ENCODE results near the gene LY6G6F. TPM values are rescaled to one million over a fixed set of nuclear protein-coding genes. Genes with fewer than 3 reads are reported as not detected.

Gene LY6G6F
- total and polyA plus RNA-seq, 2 of the 13 experiments (the other 11 are each of a cell fraction or from before 2014, with no cell fraction given) = not detected

DNA sequence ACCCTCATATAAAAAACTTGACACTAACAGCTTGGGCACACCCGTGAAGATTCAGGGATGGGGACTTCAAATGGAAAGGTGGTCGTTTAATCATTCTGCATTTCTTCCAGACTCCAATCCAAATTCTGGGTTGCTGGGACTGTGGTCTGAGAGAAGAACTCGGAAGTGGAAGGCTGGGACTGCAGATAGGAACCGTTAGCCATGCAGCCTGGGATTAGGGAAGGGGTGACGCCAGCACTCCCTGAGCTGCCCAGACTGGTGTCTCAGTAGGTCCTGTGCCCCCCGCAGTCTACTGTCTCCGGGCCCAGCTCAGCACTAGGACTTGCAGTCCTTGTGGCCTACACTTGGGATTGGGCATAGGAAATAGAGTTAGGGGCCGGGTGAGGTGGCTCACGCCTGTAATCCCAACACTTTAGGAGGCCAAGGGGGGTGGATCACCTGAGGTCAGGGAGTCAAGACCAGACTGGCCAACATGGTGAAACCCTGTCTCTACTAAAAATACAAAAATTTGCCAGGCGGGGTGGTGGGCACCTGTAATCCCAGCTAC lies 30.2 kb downstream of the LY6G6F start (continued):
- TF ChIP-seq, protein P1, sequence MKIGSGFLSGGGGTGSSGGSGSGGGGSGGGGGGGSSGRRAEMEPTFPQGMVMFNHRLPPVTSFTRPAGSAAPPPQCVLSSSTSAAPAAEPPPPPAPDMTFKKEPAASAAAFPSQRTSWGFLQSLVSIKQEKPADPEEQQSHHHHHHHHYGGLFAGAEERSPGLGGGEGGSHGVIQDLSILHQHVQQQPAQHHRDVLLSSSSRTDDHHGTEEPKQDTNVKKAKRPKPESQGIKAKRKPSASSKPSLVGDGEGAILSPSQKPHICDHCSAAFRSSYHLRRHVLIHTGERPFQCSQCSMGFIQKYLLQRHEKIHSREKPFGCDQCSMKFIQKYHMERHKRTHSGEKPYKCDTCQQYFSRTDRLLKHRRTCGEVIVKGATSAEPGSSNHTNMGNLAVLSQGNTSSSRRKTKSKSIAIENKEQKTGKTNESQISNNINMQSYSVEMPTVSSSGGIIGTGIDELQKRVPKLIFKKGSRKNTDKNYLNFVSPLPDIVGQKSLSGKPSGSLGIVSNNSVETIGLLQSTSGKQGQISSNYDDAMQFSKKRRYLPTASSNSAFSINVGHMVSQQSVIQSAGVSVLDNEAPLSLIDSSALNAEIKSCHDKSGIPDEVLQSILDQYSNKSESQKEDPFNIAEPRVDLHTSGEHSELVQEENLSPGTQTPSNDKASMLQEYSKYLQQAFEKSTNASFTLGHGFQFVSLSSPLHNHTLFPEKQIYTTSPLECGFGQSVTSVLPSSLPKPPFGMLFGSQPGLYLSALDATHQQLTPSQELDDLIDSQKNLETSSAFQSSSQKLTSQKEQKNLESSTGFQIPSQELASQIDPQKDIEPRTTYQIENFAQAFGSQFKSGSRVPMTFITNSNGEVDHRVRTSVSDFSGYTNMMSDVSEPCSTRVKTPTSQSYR (CRISPR knock-in tag; IDR thresholded peaks at IDR 0.05; ENCODE audit: borderline replicate concordance) = no peak
- TF ChIP-seq CHD2 (IDR thresholded peaks at IDR 0.05; ENCODE audit: low read depth, low read length) (0 out of 2 replicates have a peak, but pooled peaks have one; percentile 22), RXRA (CRISPR knock-in tag; IDR thresholded peaks at IDR 0.05) (no peak; the same call in 1 of the 2 replicates), WIZ (CRISPR knock-in tag; IDR thresholded peaks at IDR 0.05) (no peak), ZNF468 (CRISPR knock-in tag; IDR thresholded peaks at IDR 0.05) (no peak), BHLHE40 (IDR thresholded peaks at IDR 0.05; ENCODE audit: low read length) (no peak), ZBTB38 (CRISPR knock-in tag; IDR thresholded peaks at IDR 0.05) (no peak), GLI4 (CRISPR knock-in tag; IDR thresholded peaks at IDR 0.05; ENCODE audit: borderline replicate concordance) (0 out of 2 replicates have a peak, but pooled peaks have one; percentile 22), ZNF253 (CRISPR knock-in tag; IDR thresholded peaks at IDR 0.05; ENCODE audit: borderline replicate concordance) (no peak), ZNF782 (CRISPR knock-in tag; IDR thresholded peaks at IDR 0.05; ENCODE audit: borderline replicate concordance) (no peak), ZFAT (CRISPR knock-in tag; conservative IDR thresholded peaks at IDR 0.05) (no peak), HNRNPUL1 (IDR thresholded peaks at IDR 0.05; ENCODE audit: low read depth, low read length) (no peak), SP5 (CRISPR knock-in tag; IDR thresholded peaks at IDR 0.05; ENCODE audit: borderline replicate concordance, low read depth) (no peak), RFX5 (IDR thresholded peaks at IDR 0.05; ENCODE audit: low read depth, low read length) (no peak)
- TF ChIP-seq, protein P2, sequence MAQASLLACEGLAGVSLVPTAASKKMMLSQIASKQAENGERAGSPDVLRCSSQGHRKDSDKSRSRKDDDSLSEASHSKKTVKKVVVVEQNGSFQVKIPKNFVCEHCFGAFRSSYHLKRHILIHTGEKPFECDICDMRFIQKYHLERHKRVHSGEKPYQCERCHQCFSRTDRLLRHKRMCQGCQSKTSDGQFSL (CRISPR knock-in tag; IDR thresholded peaks at IDR 0.05) = peak; percentile 42; the same call in 1 of the 2 replicates
- TF ChIP-seq, protein P3, sequence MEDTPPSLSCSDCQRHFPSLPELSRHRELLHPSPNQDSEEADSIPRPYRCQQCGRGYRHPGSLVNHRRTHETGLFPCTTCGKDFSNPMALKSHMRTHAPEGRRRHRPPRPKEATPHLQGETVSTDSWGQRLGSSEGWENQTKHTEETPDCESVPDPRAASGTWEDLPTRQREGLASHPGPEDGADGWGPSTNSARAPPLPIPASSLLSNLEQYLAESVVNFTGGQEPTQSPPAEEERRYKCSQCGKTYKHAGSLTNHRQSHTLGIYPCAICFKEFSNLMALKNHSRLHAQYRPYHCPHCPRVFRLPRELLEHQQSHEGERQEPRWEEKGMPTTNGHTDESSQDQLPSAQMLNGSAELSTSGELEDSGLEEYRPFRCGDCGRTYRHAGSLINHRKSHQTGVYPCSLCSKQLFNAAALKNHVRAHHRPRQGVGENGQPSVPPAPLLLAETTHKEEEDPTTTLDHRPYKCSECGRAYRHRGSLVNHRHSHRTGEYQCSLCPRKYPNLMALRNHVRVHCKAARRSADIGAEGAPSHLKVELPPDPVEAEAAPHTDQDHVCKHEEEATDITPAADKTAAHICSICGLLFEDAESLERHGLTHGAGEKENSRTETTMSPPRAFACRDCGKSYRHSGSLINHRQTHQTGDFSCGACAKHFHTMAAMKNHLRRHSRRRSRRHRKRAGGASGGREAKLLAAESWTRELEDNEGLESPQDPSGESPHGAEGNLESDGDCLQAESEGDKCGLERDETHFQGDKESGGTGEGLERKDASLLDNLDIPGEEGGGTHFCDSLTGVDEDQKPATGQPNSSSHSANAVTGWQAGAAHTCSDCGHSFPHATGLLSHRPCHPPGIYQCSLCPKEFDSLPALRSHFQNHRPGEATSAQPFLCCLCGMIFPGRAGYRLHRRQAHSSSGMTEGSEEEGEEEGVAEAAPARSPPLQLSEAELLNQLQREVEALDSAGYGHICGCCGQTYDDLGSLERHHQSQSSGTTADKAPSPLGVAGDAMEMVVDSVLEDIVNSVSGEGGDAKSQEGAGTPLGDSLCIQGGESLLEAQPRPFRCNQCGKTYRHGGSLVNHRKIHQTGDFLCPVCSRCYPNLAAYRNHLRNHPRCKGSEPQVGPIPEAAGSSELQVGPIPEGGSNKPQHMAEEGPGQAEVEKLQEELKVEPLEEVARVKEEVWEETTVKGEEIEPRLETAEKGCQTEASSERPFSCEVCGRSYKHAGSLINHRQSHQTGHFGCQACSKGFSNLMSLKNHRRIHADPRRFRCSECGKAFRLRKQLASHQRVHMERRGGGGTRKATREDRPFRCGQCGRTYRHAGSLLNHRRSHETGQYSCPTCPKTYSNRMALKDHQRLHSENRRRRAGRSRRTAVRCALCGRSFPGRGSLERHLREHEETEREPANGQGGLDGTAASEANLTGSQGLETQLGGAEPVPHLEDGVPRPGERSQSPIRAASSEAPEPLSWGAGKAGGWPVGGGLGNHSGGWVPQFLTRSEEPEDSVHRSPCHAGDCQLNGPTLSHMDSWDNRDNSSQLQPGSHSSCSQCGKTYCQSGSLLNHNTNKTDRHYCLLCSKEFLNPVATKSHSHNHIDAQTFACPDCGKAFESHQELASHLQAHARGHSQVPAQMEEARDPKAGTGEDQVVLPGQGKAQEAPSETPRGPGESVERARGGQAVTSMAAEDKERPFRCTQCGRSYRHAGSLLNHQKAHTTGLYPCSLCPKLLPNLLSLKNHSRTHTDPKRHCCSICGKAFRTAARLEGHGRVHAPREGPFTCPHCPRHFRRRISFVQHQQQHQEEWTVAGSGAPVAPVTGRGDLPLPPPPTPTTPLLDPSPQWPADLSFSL (CRISPR knock-in tag; IDR thresholded peaks at IDR 0.05) = 0 out of 2 replicates have a peak, but pooled peaks have one; percentile 15
- TF ChIP-seq, protein P4, sequence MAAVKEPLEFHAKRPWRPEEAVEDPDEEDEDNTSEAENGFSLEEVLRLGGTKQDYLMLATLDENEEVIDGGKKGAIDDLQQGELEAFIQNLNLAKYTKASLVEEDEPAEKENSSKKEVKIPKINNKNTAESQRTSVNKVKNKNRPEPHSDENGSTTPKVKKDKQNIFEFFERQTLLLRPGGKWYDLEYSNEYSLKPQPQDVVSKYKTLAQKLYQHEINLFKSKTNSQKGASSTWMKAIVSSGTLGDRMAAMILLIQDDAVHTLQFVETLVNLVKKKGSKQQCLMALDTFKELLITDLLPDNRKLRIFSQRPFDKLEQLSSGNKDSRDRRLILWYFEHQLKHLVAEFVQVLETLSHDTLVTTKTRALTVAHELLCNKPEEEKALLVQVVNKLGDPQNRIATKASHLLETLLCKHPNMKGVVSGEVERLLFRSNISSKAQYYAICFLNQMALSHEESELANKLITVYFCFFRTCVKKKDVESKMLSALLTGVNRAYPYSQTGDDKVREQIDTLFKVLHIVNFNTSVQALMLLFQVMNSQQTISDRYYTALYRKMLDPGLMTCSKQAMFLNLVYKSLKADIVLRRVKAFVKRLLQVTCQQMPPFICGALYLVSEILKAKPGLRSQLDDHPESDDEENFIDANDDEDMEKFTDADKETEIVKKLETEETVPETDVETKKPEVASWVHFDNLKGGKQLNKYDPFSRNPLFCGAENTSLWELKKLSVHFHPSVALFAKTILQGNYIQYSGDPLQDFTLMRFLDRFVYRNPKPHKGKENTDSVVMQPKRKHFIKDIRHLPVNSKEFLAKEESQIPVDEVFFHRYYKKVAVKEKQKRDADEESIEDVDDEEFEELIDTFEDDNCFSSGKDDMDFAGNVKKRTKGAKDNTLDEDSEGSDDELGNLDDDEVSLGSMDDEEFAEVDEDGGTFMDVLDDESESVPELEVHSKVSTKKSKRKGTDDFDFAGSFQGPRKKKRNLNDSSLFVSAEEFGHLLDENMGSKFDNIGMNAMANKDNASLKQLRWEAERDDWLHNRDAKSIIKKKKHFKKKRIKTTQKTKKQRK (IDR thresholded peaks at IDR 0.05; ENCODE audit: low read length) = no peak
